Colonic mucosa (tissue), 4 donors: ENCODE data around the gene SECISBP2. TPM values are rescaled to one million over a fixed set of nuclear protein-coding genes. Genes with fewer than 3 reads are reported as not detected.

Experiments used
- DNase-seq: peaks from one replicate; pipeline ENCODE4 v3.0.0-alpha.2; 2020
- H3K27ac ChIP-seq: fragments of 200-600 bp; one replicate; pipeline ENCODE4 v1.8.0; 2021
- H3K27me3 ChIP-seq: fragments of 200-600 bp; one replicate; pipeline ENCODE4 v1.8.0; 2021
- H3K36me3 ChIP-seq: fragments of 200-600 bp; one replicate; pipeline ENCODE4 v1.8.0; 2021
- H3K4me1 ChIP-seq: fragments of 200-600 bp; one replicate; pipeline ENCODE4 v1.8.0; 2021; ENCODE audit warnings: mild to moderate bottlenecking
- H3K4me3 ChIP-seq: fragments of 200-600 bp; one replicate; pipeline ENCODE4 v1.8.0; 2021
- H3K9ac ChIP-seq, 2 donors: one replicate each; pipeline ENCODE4 v1.7.0; 2013; ENCODE audit warnings: control low read depth in 2 of 2, low read depth in 2 of 2, low read length in 2 of 2
- H3K9me3 ChIP-seq: fragments of 200-600 bp; one replicate; pipeline ENCODE4 v1.8.0; 2021
- intact Hi-C: fragments of 100-400 bp; cut with DNase I; formaldehyde crosslinking; loops from one replicate; pipeline ENCODE4 v1.14.1; 2022
- total RNA-seq, 2 donors: library from RNA; stranded (reverse); fragmentation: NEBNext Ultra II Directional in 1 of 2; extraction: Animal tissue kit (Norgen Biotek cat#: 25700) in 1 of 2; gene quantifications; one replicate each; pipeline ENCODE4 v1.2.1, GENCODE V29; 2021
- TF ChIP-seq, protein P1 (sequence below): fragments of 200-600 bp; IDR thresholded peaks from one replicate; pipeline ENCODE4 v1.8.0; 2022; ENCODE audit warnings: antibody characterized with exemption, mild to moderate bottlenecking
- donor health status: healthy.
- donor health status: DM: no; HTN: no; CAD: no.
- donor health status: DM: no; HTN: no; CAD: no.

The SECISBP2 gene
- total RNA-seq, 2 donors from 2014 or later = 37.6 to 42.2 TPM

DNA sequence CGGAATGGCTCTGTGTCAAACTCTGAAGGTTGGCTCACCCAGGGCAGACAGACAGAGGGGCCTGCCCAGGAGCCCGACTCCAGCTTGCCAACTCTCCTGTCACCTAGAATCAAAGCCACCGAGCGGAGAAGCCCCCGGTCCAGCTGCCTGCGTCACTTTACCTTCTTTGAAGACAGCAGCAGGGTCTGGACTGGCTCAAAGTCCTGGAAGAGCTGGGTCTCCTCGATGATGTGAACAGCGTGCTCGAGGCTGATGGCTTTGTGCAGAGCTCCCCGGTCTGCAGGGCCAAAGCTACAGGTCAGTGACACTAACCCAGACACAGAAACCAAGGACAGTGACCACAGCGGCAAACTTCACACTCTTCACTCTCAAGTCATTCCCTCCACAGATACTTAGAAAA lies 67.9 kb downstream of the SECISBP2 start:
- Histone ChIP-seq H3K9ac (no peak overlapping the region), H3K4me1 (no peaks in the 10 kb centered on the region), H3K27me3 (no peaks in the 10 kb centered on the region), H3K27ac (no peak overlapping the region), H3K4me3 (no peak overlapping the region), H3K36me3 (no peaks in the 10 kb centered on the region), H3K9me3 (no peaks in the 10 kb centered on the region)
- DNase-seq = no peak
- intact Hi-C loops = no loop called here
- TF ChIP-seq, protein P1, sequence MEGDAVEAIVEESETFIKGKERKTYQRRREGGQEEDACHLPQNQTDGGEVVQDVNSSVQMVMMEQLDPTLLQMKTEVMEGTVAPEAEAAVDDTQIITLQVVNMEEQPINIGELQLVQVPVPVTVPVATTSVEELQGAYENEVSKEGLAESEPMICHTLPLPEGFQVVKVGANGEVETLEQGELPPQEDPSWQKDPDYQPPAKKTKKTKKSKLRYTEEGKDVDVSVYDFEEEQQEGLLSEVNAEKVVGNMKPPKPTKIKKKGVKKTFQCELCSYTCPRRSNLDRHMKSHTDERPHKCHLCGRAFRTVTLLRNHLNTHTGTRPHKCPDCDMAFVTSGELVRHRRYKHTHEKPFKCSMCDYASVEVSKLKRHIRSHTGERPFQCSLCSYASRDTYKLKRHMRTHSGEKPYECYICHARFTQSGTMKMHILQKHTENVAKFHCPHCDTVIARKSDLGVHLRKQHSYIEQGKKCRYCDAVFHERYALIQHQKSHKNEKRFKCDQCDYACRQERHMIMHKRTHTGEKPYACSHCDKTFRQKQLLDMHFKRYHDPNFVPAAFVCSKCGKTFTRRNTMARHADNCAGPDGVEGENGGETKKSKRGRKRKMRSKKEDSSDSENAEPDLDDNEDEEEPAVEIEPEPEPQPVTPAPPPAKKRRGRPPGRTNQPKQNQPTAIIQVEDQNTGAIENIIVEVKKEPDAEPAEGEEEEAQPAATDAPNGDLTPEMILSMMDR = no peak

DNA sequence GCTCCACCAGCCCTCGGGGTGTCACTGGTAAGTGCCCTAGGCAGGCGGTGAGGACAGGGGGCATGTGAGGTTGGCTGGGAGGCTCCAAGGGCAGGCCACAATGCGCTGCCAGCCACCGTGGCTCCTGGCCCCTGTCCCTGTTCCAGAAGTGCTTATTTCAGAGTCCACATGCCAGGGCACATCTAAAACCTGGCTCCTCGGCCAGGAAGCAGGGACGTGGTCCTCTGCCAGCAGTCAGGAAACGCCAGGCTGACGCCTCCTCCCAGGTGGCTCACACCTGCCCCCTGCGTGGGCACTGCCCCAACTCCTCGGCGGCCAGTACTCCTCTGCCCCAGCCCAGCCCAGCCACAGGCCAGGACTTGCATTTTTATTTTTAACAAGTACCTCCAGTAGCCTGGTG lies 68.5 kb downstream of the SECISBP2 start:
- TF ChIP-seq, protein P1 = no peak
- Histone ChIP-seq H3K36me3 (no peaks in the 10 kb centered on the region), H3K27ac (no peak overlapping the region), H3K9ac (no peak overlapping the region), H3K27me3 (no peaks in the 10 kb centered on the region), H3K4me1 (no peaks in the 10 kb centered on the region), H3K4me3 (no peak overlapping the region), H3K9me3 (no peaks in the 10 kb centered on the region)
- intact Hi-C loops = no loop called here
- no peak for DNase-seq

DNA sequence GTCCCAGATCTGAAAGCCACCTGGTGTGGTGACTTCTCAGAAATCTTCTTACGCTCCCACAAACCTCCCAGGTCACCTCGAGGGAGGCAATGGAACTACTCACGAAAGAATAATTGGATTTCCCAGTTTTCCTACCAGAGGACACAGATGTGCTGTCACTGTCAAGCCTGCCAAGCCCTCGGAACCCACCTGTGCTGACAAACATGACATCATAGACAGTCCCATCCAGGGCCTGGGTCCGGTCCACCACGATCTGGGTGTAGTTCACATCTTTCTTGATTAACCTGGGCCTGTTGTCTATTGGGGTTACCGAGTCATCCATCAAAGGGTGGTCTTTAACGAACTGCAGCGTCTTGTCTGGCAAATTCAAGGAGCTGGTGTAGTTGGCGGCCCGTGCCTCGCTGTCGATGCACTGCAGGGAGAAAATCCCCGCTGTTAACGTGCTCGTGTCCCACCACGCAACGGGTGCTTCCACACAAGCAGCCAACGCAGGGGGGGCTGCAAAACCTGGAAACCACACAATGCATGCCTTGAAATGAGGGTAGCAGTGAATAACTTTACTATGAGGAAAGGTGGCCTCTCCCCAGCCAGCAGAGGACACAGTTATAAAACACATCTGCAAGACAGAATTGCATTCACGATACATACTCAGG lies 69.0 kb downstream of the SECISBP2 start:
- H3K9ac ChIP-seq = no peak overlapping the region
- H3K27me3 ChIP-seq = no peaks in the 10 kb centered on the region
- no peaks in the 10 kb centered on the region for H3K9me3 ChIP-seq
- H3K36me3 ChIP-seq = no peaks in the 10 kb centered on the region
- TF ChIP-seq, protein P1 = no peak
- no peak for DNase-seq
- H3K27ac ChIP-seq = peak overlapping the region; percentile 28
- no peak overlapping the region for H3K4me3 ChIP-seq
- intact Hi-C loops = no loop called here
- no peaks in the 10 kb centered on the region for H3K4me1 ChIP-seq

DNA sequence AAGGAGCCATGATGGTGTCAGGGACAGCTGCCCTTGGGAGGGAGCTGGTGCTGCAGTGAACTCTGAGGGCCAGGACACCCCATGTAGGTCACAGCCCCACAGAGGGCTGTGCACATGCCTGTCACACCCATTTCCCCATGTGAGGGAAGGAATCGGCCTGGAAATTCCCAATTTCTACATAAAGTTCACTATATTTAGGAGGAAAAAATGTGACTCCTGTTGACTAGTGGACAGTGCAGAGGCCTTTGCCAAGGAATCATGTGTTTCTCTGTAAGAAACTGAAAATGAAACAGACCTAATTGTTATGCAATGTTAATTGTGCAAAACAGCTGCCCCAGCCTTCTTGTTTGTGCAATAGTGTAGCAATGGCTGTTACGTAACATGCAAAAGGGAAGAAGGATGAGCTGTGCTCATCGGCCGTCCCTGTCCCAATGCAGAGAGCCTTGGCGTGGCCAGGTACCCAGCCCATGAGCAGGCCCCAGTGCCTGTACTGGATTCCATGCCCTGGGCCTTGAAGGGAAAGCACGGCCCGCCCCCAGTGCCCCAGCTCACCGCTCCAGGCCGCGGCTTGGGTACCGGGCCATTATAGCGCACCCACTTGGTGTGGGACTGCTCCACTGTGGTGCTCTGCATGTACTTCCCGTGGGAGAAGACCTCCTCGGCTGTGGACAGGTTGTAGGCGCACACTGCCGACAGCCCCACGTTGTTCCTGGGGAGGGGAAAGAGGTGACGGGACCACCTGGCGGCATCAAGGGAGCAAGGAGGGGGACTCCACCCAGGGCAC lies 70.0 kb downstream of the SECISBP2 start:
- TF ChIP-seq, protein P1 = no peak
- Histone ChIP-seq H3K27me3 (no peaks in the 10 kb centered on the region), H3K36me3 (no peaks in the 10 kb centered on the region), H3K27ac (peak overlapping the region; percentile 28), H3K9ac (no peak overlapping the region), H3K4me1 (no peaks in the 10 kb centered on the region), H3K9me3 (no peaks in the 10 kb centered on the region), H3K4me3 (no peak overlapping the region)
- peak; percentile 36 for DNase-seq
- intact Hi-C loops = no loop called here

DNA sequence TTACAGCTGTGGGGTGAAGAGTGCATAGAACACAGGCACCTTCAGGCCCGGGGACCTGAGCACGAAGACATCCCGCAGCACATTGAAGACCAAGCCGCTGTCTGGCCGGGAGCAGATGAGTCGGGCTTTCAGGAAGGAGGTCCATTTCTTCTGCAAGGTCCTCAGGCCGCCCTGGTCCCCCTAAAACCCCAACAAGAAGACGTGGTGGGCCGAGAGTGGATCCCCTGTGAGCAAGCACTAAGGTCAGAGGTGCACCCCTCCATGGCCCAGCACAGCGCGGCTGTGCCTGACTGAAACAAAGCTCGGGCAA lies 70.5 kb downstream of the SECISBP2 start:
- H3K27ac ChIP-seq = peak overlapping the region; percentile 28
- H3K36me3 ChIP-seq = no peaks in the 10 kb centered on the region

More for the DNA sequence above, 70.5 kb downstream of the SECISBP2 start:
- no peak overlapping the region for H3K4me3 ChIP-seq
- intact Hi-C loops = no loop called here
- H3K9me3 ChIP-seq = no peaks in the 10 kb centered on the region
- no peak for DNase-seq
- H3K27me3 ChIP-seq = no peaks in the 10 kb centered on the region
- no peak overlapping the region for H3K9ac ChIP-seq
- no peaks in the 10 kb centered on the region for H3K4me1 ChIP-seq
- TF ChIP-seq, protein P1 = no peak
